Stomach smooth muscle (tissue), 2 donors: ENCODE results near the gene CD1C.
"Not testable (repeated sequence)": the region's sequence is repeated elsewhere in the genome, so short reads cannot be mapped to it uniquely, and the experiment has no call there.

Experiments
- H3K27ac ChIP-seq: one replicate; pipeline ENCODE4 v1.7.0; 2013; ENCODE audit warnings: mild to moderate bottlenecking, low read length, inconsistent platforms
- H3K27me3 ChIP-seq, 2 donors: one replicate each; pipeline ENCODE4 v1.7.0; 2013; ENCODE audit warnings: low read length in 2 of 2; ENCODE audit not compliant: insufficient read depth in 2 of 2, control insufficient read depth in 1 of 2
- H3K36me3 ChIP-seq, 2 donors: one replicate each; pipeline ENCODE4 v1.7.0; 2013; ENCODE audit warnings: low read length in 2 of 2; ENCODE audit not compliant: control insufficient read depth in 2 of 2, insufficient read depth in 2 of 2
- H3K4me1 ChIP-seq: one replicate; pipeline ENCODE4 v1.7.0; 2013; ENCODE audit warnings: low read length; ENCODE audit not compliant: control insufficient read depth, insufficient read depth
- H3K4me3 ChIP-seq, 2 donors: one replicate each; pipeline ENCODE4 v1.7.0; 2013; ENCODE audit warnings: low read length in 2 of 2
- H3K9ac ChIP-seq, 2 donors: one replicate each; pipeline ENCODE4 v1.7.0; 2013; ENCODE audit warnings: low read length in 2 of 2, mild to moderate bottlenecking in 1 of 2
- H3K9me3 ChIP-seq, 2 donors: one replicate each; pipeline ENCODE4 v1.7.0; 2013; ENCODE audit warnings: low read length in 2 of 2; ENCODE audit not compliant: control insufficient read depth in 2 of 2
- donor health status: healthy.
- donor health status: Pancreatic carcinoma.

The CD1C gene

DNA sequence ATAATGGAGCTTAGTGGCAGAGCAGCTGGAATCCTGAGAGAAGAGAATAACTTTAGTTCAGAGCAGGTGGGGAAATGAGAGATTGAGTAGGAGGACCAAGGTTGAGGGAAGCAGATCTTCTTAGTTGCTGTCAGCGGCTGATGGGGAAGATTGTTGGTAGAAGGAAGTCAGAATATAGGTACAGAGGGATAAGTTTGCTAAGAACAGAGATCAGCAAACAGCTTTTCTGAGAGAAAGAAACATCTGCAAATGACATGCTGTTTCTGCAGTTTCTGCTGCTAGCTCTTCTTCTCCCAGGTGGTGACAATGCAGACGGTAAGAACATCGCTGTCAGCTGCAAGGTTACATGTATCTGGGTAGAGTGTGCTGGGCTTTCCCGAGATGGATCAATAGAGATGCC, at the start of gene CD1C:
CD1C (plus strand) TSS at position 113 of the 400 bp plus-strand sequence; CDS start at position 255, 142 bp downstream.
- no peak within 1 kb of the TSS for H3K4me3 ChIP-seq
- H3K27me3 ChIP-seq = no peaks in the 10 kb centered on the region
- no peak within 1 kb of the TSS for H3K27ac ChIP-seq
- no peaks in the 10 kb centered on the region for H3K9me3 ChIP-seq
- no peak within 1 kb of the TSS for H3K9ac ChIP-seq
- no peaks in the 10 kb centered on the region for H3K36me3 ChIP-seq
- H3K4me1 ChIP-seq = no peaks in the 10 kb centered on the region

DNA sequence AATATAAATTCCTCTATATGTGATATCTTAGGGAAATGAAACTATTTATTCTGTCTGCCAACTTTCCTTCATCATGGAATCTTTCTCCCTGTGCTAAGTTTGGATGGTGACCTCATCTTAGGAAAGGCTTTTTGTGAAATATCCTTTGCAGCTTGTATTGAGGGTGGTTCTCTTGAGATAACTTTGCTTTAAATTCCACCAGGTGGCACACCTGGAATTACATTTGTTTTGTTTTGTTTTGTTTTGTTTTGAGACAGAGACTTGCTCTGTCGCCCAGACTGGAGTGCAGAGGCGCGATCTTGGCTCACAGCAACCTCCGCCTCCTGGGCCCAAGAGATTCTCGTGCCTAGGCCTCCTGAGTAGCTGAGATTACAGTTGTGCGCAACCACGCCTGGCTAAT, 43.1 kb upstream of the CD1C start:
- Histone ChIP-seq H3K9me3 (no peaks in the 10 kb centered on the region), H3K36me3 (no peaks in the 10 kb centered on the region), H3K4me1 (no peaks in the 10 kb centered on the region), H3K9ac (no peak overlapping the region), H3K4me3 (no peak overlapping the region), H3K27ac (no peak overlapping the region), H3K27me3 (peaks cover 0 to 3% of the 10 kb centered on the region in 2 donors)

DNA sequence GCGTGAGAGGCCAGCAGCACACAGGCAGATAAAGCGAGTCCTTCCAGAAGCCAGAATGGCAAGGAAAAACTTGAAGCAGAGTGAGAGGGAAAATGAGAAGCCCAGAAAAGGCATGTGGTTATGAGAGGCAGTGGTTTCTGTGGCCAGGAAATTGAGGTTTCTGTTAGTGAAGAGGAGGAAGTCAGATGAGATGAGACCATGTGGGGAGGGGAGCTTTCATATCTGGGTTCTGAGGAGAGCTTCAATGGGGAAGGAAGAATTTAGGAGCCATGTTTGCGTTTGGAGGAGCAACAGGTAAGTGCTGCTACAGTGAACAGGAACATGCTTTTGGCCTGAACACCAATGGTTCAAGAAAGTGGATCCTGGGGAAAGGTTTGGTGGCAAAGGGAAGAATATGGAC, 41.6 kb upstream of the CD1C start:
- Histone ChIP-seq H3K27ac (no peak overlapping the region), H3K9ac (no peak overlapping the region), H3K4me1 (no peaks in the 10 kb centered on the region), H3K9me3 (no peaks in the 10 kb centered on the region), H3K36me3 (no peaks in the 10 kb centered on the region), H3K4me3 (no peak overlapping the region), H3K27me3 (peaks cover 0 to 3% of the 10 kb centered on the region in 2 donors)

DNA sequence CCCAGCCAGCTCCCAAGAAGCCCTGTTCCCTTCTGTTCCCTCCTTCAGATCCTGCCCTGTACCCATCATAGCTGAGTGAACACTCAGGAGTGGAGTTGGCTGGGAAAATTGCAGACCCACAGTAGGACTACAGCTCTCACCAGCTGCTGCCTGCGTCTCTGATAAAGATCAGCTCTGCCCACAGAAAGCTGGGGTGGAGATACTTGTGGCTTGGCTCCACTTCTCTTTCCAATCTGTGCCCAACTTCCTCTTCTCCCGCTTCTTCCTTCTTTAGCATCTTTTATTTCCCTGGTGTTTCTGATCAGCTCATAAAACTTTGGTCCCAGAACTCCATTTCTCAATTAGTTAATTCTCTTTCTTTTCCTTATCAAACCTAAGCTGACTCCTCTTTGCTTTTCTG, 41.0 kb upstream of the CD1C start:
- H3K9ac ChIP-seq = no peak overlapping the region
- no peak overlapping the region for H3K4me3 ChIP-seq
- no peak overlapping the region for H3K27ac ChIP-seq
- H3K36me3 ChIP-seq = no peaks in the 10 kb centered on the region
- peaks cover 0 to 3% of the 10 kb centered on the region in 2 donors for H3K27me3 ChIP-seq
- no peaks in the 10 kb centered on the region for H3K4me1 ChIP-seq
- no peaks in the 10 kb centered on the region for H3K9me3 ChIP-seq

DNA sequence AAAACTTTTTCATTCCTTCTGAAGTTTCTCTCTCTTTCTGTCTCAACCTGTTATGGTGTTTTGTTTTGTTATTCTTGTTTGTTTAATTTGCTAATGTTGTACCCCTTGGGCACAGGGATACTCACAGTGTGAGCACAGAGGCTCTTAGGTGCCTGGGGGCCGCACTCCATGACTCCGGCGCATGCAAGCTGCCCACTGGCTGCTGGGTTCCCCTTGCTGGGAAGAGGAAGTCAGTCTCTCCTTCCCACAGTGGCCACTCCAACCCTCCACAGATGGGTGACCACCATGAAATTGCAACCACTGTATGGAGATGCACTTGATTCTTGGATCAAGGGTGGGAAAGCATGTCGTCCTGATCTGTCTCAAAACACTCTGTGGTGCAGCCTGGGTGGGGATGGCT, 40.1 kb upstream of the CD1C start:
- Histone ChIP-seq H3K4me3 (no peak overlapping the region), H3K4me1 (no peaks in the 10 kb centered on the region), H3K9me3 (no peaks in the 10 kb centered on the region), H3K36me3 (no peaks in the 10 kb centered on the region), H3K27ac (no peak overlapping the region), H3K27me3 (peaks cover 0 to 3% of the 10 kb centered on the region in 2 donors), H3K9ac (no peak overlapping the region)

DNA sequence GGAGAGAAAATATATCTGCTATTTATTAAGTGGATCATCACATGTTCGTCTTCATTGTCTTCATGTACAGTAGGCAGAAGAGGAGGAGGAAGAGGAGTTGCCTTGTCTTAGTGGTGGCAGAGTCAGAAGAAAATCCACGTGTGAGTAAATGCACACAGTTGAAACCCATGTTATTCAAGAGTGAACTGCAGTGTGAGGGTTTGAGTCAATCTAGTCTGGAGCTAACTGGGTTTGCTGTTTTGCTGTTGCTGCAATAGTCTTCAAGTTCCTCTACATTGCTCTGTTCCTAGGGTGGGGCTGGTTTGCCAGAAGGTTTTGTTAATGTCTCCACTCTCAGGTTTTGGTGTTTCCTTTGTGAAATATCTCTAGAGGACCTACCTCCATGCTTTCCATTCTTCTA, 38.6 kb upstream of the CD1C start:
- Histone ChIP-seq H3K4me3 (no peak overlapping the region), H3K4me1 (no peaks in the 10 kb centered on the region)

DNA sequence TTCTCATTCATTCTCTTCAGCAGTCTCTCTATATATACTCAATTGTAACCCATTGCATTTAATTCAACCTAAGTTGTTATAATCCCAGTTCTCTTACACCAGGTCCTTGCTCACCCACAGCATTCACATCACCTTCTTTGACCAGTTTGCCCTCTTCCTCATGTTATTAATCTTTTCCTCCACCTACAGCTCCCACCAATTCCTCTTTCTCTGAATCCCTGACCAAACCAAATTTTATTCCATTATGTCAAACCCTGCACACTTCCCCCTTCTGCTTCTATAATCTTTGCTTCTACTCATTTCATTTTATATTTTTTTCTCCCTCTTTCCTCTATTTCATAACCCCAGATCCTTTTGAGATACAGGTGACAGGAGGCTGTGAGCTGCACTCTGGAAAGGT, 34.1 kb upstream of the CD1C start:
- Histone ChIP-seq H3K36me3 (no peaks in the 10 kb centered on the region), H3K9me3 (no peaks in the 10 kb centered on the region), H3K4me3 (no peak overlapping the region), H3K4me1 (no peaks in the 10 kb centered on the region), H3K27me3 (no peaks in the 10 kb centered on the region), H3K9ac (no peak overlapping the region), H3K27ac (no peak overlapping the region)

More for the DNA sequence above, 38.6 kb upstream of the CD1C start:
- Histone ChIP-seq H3K36me3 (no peaks in the 10 kb centered on the region), H3K27me3 (peaks cover 0 to 3% of the 10 kb centered on the region in 2 donors), H3K9me3 (no peaks in the 10 kb centered on the region), H3K27ac (no peak overlapping the region), H3K9ac (no peak overlapping the region)

DNA sequence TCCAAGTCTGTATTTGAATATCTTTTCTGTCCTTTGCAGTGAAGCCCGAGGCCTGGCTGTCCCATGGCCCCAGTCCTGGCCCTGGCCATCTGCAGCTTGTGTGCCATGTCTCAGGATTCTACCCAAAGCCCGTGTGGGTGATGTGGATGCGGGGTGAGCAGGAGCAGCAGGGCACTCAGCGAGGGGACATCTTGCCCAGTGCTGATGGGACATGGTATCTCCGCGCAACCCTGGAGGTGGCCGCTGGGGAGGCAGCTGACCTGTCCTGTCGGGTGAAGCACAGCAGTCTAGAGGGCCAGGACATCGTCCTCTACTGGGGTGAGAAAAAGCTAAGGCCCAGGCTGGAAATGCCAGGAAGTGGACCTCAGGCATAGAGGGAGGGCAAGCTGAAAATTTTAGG, 33.0 kb upstream of the CD1C start:
- H3K27me3 ChIP-seq, H3K9me3 ChIP-seq, H3K27ac ChIP-seq, H3K36me3 ChIP-seq, H3K9ac ChIP-seq, H3K4me3 ChIP-seq, H3K4me1 ChIP-seq: not testable (repeated sequence)

DNA sequence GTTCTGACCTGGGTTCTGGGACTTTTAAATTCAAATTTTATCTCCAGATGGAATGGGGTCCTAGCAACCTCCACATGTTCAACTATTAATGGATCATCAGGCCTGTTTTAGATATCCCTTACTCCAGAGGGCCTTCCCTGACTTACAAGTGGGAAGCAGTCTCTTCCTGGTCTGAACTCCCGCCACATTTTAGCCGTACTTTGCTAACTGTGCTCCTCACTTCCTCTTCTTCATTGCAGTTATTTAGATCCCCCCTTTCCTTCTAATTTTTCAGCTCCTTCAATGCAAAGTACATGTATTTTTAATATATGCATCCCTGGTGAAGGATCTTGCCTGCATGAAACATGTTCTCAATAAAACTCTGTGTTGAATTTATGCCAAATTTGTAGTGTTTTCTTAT, 31.8 kb upstream of the CD1C start:
- no peaks in the 10 kb centered on the region for H3K36me3 ChIP-seq
- H3K4me1 ChIP-seq = no peaks in the 10 kb centered on the region
- no peak overlapping the region for H3K27ac ChIP-seq
- no peak overlapping the region for H3K4me3 ChIP-seq
- H3K27me3 ChIP-seq = peaks cover 0 to 2% of the 10 kb centered on the region in 2 donors
- H3K9me3 ChIP-seq = no peaks in the 10 kb centered on the region
- H3K9ac ChIP-seq = no peak overlapping the region

DNA sequence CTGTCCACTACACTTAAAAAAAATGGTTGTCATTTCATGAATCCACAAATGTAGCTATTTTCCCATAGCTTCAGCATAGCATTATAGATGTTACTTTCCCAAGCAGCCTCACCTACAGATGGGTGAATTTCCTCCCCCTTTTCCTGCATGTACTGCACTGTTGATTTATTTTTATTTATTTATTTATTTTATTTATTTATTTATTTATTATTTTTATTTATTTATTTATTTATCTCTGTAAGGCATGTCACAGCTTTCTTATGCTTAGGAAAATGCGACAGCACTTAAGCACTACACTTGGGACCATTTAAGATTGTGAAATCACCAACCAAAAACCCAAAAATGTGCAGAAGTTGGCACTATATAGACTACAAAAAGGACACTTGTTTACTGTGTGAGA, 30.6 kb upstream of the CD1C start:
- Histone ChIP-seq H3K36me3 (no peaks in the 10 kb centered on the region), H3K27me3 (peaks cover 0 to 2% of the 10 kb centered on the region in 2 donors), H3K4me1 (no peaks in the 10 kb centered on the region), H3K9ac (no peak overlapping the region), H3K27ac (no peak overlapping the region), H3K4me3 (no peak overlapping the region), H3K9me3 (no peaks in the 10 kb centered on the region)

DNA sequence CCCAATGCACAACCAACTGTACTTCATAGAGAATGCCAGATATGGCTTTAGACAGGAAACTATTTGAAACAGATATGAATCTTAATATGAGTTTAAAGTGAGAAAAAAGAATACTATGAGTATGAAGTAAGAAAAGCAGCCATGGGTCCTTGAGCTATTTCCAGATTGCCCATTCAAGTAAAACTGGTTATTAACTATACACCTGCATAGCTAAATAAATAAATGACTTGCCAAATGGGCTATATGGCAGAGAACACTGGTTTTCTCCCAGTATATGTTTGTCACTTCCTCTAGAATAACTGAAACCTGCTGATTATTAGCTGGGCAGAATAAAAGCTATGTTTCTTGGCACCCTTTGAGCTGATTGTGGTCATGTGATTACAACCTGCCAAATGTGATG, 17.0 kb upstream of the CD1C start:
- Histone ChIP-seq H3K27ac (no peak overlapping the region), H3K27me3 (no peaks in the 10 kb centered on the region), H3K4me1 (no peaks in the 10 kb centered on the region), H3K9me3 (no peaks in the 10 kb centered on the region), H3K9ac (no peak overlapping the region), H3K4me3 (no peak overlapping the region), H3K36me3 (no peaks in the 10 kb centered on the region)
